Panc1 (cell line): ENCODE measurements around the gene DCXR. TPM values are rescaled to one million over a fixed set of nuclear protein-coding genes. Genes with fewer than 3 reads are reported as not detected.

Experiments
- ATAC-seq: fragments of 200-7000 bp; cut with Tn5 transposase; 2 replicates; pipeline ENCODE4 v1.9.1; 2020; ENCODE audit warnings: mild to moderate bottlenecking, moderate library complexity
- BruUV-seq: library from RNA; stranded (reverse); fragments of 400-500 nt; replicated peaks from 2 replicates; lab custom pipeline; 2021; lab: Mats Ljungman, UMichigan
- CTCF ChIA-PET: fragments of 300-600 bp; sonication (Branson Sonifier 250); formaldehyde crosslinking; loops from one replicate; lab custom pipeline; 2022; ENCODE audit warnings: antibody characterized with exemption; lab: Charles Lee
- POLR2A ChIA-PET: fragments of 300-600 bp; sonication (Branson Sonifier 250); formaldehyde crosslinking; loops from one replicate; lab custom pipeline; 2022; ENCODE audit warnings: antibody characterized with exemption; lab: Charles Lee
- DNase-seq: peaks from one replicate; pipeline ENCODE4 v3.0.0-alpha.2; 2010; ENCODE audit warnings: low read depth, low spot score
- H3K27ac ChIP-seq: 2 replicates; pipeline ENCODE4 v1.5.1; 2011; ENCODE audit warnings: mild to moderate bottlenecking, low read length, inconsistent platforms
- H3K27me3 ChIP-seq: fragments of 200-500 bp; sonication (Bioruptor generic); 2 replicates; pipeline ENCODE4 v1.6.0; 2014; ENCODE audit warnings: low read length, inconsistent platforms; ENCODE audit not compliant: control insufficient read depth, insufficient read depth
- H3K36me3 ChIP-seq: fragments of 200-500 bp; sonication (Bioruptor generic); 2 replicates; pipeline ENCODE4 v1.5.1; 2014; ENCODE audit warnings: inconsistent platforms, mild to moderate bottlenecking, low read length, moderate library complexity; ENCODE audit not compliant: control insufficient read depth, insufficient read depth
- H3K4me1 ChIP-seq: 2 replicates; pipeline ENCODE4 v1.5.1; 2011; ENCODE audit warnings: inconsistent platforms, mild to moderate bottlenecking, low read length, moderate library complexity; ENCODE audit not compliant: control insufficient read depth, insufficient read depth
- H3K4me3 ChIP-seq, 2 experiments: 2 replicates each; pipeline ENCODE4 v1.5.1; 2011 to 2012; ENCODE audit warnings: low read depth in 2 of 2, low read length in 2 of 2, mild to moderate bottlenecking in 2 of 2, inconsistent platforms in 1 of 2, moderate library complexity in 1 of 2
- H3K9me3 ChIP-seq: fragments of 200-500 bp; sonication (Bioruptor generic); 2 replicates; pipeline ENCODE4 v1.5.1; 2014; ENCODE audit warnings: low read depth, mild to moderate bottlenecking, inconsistent platforms, low read length, moderate library complexity; ENCODE audit not compliant: control insufficient read depth, insufficient read depth
- CTCF ChIP-seq: fragments of 450-650 bp; IDR thresholded peaks from 2 replicates; pipeline ENCODE4 v1.5.1; 2017; ENCODE audit warnings: mild to moderate bottlenecking
- POLR2AphosphoS5 ChIP-seq: IDR thresholded peaks from 2 replicates; pipeline ENCODE4 v1.6.1; 2012; ENCODE audit warnings: mild to moderate bottlenecking, low read depth, low read length, moderate library complexity
- REST ChIP-seq, 2 experiments: IDR thresholded peaks; 2 replicates each; pipeline ENCODE4 v1.6.1; 2011 to 2012; ENCODE audit warnings: low read depth in 2 of 2, control low read depth in 1 of 2, low read length in 1 of 2, mild to moderate bottlenecking in 1 of 2, moderate library complexity in 1 of 2; ENCODE audit not compliant: insufficient read depth in 1 of 2
- SIN3A ChIP-seq: IDR thresholded peaks from 2 replicates; pipeline ENCODE4 v1.6.1; 2012; ENCODE audit warnings: low read depth, mild to moderate bottlenecking, low read length, moderate library complexity, borderline replicate concordance; ENCODE audit not compliant: insufficient read depth
- TCF7L2 ChIP-seq: IDR thresholded peaks from 2 replicates; pipeline ENCODE4 v1.6.1; 2011; ENCODE audit warnings: mild to moderate bottlenecking, low read depth, low read length, inconsistent platforms
- in situ Hi-C: cut with HindIII; loops from 2 replicates; pipeline ENCODE4 v1.10.0; 2016; ENCODE audit warnings: low sequenced_read_pairs, low pct_unique_long_range_greater_than_20kb
- intact Hi-C: fragments of 100-400 bp; cut with micrococcal nuclease; formaldehyde crosslinking; loops from one replicate; pipeline ENCODE4 v1.10.0; 2022; ENCODE audit not compliant: unreplicated experiment
- total RNA-seq: library from RNA; stranded (reverse); gene quantifications from one replicate; pipeline ENCODE4 v1.2.1, GENCODE V29; 2021; ENCODE audit not compliant: unreplicated experiment

DCXR gene
- total RNA-seq, 1 experiment from 2014 or later = 128 TPM

GRCh38 chr17:82017612-82018151 lies 19.8 kb downstream of the DCXR start:
- H3K36me3 ChIP-seq = no peaks in the 10 kb centered on the region; the same call in 1 of the 2 replicates
- no peaks in the 10 kb centered on the region for H3K9me3 ChIP-seq
- intact Hi-C loops (no loop called here), in situ Hi-C loops (no loop called here)
- H3K27me3 ChIP-seq = no peaks in the 10 kb centered on the region
- H3K4me1 ChIP-seq = peaks cover 34% of the 10 kb centered on the region
- ATAC-seq (no peak), DNase-seq (no peak)
- ChIA-PET CTCF (no interaction called here), POLR2A (no interaction called here)
- no TSS peak for BruUV-seq
- H3K4me3 ChIP-seq = no peak overlapping the region
- no peak overlapping the region for H3K27ac ChIP-seq
- TF ChIP-seq POLR2AphosphoS5 (no peak), REST (IDR thresholded peaks at IDR 0.05; ENCODE audit: insufficient read depth in 1 of 2, low read depth in 2 of 2, low read length in 1 of 2) (no peak), SIN3A (no peak), TCF7L2 (no peak), CTCF (no peak)

- CTCF ChIA-PET = no interaction called here
- Histone ChIP-seq H3K4me1 (peaks cover 36% of the 10 kb centered on the region), H3K9me3 (no peaks in the 10 kb centered on the region), H3K4me3 (no peak overlapping the region), H3K36me3 (no peaks in the 10 kb centered on the region; the same call in 1 of the 2 replicates), H3K27me3 (no peaks in the 10 kb centered on the region), H3K27ac (no peak overlapping the region)
- DNase-seq = no peak
- no TSS peak for BruUV-seq
- ATAC-seq = no peak
- TF ChIP-seq TCF7L2 = no peak
- TF ChIP-seq CTCF = no peak
- no peak for TF ChIP-seq POLR2AphosphoS5
- TF ChIP-seq REST (IDR thresholded peaks at IDR 0.05; ENCODE audit: insufficient read depth in 1 of 2, low read depth in 2 of 2, low read length in 1 of 2) = no peak
- TF ChIP-seq SIN3A = no peak
- intact Hi-C loops (no loop called here), in situ Hi-C loops (no loop called here)
- POLR2A ChIA-PET = no interaction called here
These were observed 20.5 kb downstream of the DCXR start for GRCh38 chr17:82016875-82017459.
